NCI-H2196 treated with DMSO at 0.1 percent for 48 hours (cell line): ENCODE results near the gene TGFB1I1.
"Not testable (repeated sequence)": the region's sequence is repeated elsewhere in the genome, so short reads cannot be mapped to it uniquely, and the experiment has no call there.

Experiments
- DNase-seq: peaks from one replicate; lab custom pipeline; 2025; ENCODE audit not compliant: unreplicated experiment; lab: John Stamatoyannopoulos, UW

TGFB1I1 gene

GRCh38 chr16:31513126-31513525 is 41.2 kb downstream of the TGFB1I1 start:
- DNase-seq = no peak

GRCh38 chr16:31513884-31514283 is 41.9 kb downstream of the TGFB1I1 start:
- no peak for DNase-seq

GRCh38 chr16:31517800-31518402 is 45.9 kb downstream of the TGFB1I1 start:
- DNase-seq = no peak

GRCh38 chr16:31519759-31520431 is 47.9 kb downstream of the TGFB1I1 start:
- no peak for DNase-seq

- no peak for DNase-seq
These were observed 49.4 kb downstream of the TGFB1I1 start for GRCh38 chr16:31521368-31521767.

- DNase-seq = no peak
These were observed 50.1 kb downstream of the TGFB1I1 start for GRCh38 chr16:31522071-31522470.

GRCh38 chr16:31523768-31524167 is 51.8 kb downstream of the TGFB1I1 start:
- not testable (repeated sequence) for DNase-seq

- no peak for DNase-seq
These were observed 53.2 kb downstream of the TGFB1I1 start for GRCh38 chr16:31525113-31525512.
